HS-27A (cell line): Measurements from ENCODE around the gene HEATR3.

Source experiments
- DNase-seq: peaks from one replicate; pipeline ENCODE4 v3.0.0-alpha.2; 2012; ENCODE audit warnings: low read depth, missing footprints

Gene HEATR3, protein sequence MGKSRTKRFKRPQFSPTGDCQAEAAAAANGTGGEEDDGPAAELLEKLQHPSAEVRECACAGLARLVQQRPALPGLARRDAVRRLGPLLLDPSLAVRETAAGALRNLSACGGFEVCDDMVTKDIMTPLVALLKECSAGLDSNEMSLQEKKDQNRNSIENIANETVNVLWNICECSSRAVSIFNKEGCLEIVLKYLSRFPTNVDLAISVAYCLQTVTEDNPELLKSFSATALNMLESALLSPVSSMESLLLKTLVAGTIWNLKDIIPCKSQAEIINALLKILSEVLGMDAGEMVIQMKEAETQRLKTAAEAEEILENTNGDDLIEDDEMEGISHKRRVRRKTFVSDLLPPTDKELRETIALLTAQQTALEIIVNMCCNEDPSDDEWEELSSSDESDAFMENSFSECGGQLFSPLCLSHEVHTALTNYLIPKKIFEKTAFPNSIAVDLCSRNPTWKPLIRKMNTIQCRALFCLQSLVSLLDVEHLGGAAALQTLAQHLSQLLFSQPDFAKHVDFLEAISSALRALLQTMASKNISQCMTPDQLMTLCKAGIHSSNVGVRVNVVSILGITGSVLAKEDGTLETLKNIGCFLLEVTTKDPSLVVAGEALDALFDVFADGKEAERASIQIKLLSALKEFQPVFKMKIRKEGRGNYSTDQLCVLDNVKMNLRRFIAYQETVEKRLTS

DNA sequence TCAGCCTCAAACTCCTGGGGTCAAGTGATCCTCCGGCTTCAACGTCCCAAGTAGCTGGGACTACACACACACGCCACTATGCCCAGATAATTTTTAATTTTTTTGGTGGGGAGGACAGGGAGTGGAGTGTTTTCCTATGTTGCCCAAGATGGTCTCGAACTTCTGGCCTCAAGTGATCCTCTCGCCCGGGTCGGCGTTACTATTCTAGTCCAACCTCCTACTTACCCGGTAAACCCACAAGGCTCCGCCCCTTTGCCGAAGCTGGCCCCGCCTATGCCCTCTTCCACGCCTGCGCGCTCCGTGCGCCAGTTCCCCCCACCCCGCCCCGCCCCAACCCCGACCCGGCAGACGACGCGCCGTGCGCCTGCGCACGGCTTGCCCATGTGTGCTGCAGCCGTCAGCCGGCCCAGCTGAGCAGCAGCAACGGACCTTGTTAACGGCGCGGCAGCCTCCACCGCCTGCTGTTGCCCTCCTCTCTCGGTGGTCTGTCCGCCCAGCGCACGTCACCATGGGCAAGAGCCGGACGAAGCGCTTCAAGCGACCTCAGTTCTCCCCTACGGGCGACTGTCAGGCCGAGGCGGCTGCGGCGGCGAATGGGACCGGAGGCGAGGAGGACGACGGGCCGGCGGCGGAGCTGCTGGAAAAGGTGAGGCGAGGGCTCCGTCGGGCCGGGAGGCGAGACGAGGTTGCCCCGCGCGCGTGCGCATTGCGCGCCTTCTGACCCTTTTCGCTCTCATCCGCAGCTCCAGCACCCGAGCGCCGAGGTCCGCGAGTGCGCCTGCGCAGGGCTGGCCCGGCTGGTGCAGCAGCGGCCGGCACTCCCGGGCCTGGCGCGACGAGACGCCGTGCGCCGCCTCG, at the start of gene HEATR3:
TSS of gene HEATR3 (plus strand) at position 347 of the 858 bp plus-strand sequence. CDS start at position 509, 162 bp downstream.
- DNase-seq, result peak; percentile 83

DNA sequence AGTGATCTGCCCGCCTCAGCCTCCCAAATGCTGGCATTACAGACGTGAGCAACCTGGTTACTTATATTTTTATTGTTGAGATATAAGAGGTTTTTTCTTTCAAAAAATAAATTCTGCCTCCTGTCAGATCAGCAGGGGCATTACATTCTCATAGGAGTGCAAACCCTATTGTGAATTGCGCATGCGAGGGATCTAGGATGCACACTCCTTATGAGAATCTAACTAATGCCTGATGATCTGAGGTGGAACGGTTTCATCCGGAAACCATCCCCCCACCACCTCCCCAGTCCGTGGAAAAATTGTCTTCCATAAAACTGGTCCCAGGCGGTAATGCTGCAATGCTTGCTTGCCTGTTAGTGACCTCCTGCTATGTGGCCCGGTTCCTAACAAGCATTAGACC, 48.2 kb upstream of the HEATR3 start:
- DNase-seq, result no peak

DNA sequence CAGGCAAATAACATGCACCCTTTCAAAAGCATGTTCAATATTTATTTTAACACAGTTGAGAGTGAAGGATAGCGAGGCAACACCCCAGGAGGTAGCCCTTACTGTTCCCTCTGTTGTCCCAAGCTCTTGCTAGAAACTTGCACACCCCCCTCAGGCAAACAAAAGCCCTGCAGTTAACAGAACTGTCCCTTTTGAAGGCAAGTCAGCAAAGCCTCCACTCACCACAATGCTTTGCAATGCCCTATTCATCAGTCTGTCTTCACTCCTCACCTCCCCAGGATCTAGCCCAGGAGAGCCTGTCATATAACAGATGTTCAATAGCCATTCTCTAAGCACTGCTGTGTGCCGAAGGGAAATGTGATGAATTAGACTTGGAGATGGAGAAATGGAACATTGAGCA, 44.2 kb upstream of the HEATR3 start:
- DNase-seq, result no peak

DNA sequence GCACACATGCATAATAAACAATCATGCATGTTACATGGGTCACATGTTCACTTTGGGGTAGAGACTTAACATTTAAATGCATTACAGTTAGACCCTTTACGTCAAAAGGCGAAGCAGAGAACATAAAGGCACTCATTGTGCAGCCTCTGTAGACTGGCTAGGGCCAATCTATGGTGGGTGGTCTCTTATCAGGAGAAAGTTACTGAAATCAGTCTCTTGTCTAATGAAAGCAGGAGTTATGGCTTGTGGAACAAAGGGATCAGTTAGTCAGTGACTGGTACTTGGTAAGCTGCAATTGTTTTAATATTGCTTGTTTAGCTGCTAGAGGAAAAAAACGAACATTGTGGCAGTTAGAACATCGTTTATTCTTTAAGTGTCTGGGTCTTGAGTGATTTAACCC, 42.1 kb upstream of the HEATR3 start:
- DNase-seq, result no peak

DNA sequence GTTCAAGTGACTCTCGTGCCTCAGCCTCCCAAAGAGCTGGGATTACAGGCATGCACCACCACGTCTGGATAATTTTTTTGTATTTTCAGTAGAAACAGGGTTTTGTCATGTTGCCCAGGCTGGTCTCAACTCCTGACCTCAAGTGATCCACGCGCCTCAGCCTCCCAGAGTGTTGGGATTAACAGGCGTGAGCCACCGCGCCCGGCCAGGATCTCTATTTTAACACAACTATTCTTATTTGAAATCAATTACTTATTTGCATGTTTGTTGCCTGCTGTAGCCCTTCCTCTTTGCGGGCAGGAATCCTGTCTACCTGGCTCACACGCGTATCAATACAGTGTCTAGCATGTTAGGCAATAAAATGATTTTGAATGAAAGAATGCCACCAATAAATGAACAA, 41.6 kb upstream of the HEATR3 start:
- no peak for DNase-seq

DNA sequence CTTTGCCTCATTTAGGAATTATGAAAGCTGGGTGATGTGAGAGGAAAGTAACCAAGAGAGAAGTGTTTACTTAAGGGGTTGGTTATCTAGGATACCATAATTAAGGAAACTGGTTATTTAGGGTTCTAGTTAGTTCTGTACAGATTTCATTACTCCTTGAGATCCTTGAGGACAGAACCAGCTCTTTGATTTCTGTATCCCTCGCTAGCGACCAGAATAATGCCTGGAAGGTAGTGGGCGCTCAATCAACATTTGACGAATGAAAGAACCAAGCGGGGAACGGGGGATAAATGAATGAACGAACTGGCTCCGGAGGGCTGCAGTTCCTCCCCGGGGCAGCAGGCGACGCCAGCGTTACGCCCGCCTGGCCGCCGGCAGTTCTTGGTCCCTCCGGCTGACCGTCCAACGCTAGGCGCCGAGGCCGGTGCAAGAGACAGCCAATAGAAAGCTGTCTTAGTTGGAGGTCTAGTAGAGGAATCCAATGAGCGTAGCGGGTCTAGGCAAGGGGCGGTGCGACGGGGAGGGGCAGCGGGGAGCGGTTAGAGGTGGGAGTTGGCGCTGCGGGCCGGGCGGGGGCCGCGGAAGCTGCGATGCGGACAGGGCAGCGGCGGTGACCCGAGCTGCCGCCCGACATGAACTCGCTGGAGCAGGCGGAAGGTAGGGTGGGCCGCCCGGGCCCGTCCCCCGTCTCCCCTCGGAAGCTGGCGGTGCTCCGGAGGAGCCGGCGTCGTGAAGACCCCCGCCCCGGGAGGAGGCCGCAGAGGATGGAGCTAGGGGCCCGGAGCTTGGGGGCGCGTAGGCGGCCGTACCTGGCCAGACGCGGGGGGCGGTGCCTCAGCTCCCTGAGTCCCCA, 40.9 kb upstream of the HEATR3 start, which contains the start of gene CNEP1R1:
TSS of gene CNEP1R1 (plus strand) at position 542 of the 853 bp plus-strand sequence. CDS start at position 633, 91 bp downstream.
- peak; percentile 96 for DNase-seq

DNA sequence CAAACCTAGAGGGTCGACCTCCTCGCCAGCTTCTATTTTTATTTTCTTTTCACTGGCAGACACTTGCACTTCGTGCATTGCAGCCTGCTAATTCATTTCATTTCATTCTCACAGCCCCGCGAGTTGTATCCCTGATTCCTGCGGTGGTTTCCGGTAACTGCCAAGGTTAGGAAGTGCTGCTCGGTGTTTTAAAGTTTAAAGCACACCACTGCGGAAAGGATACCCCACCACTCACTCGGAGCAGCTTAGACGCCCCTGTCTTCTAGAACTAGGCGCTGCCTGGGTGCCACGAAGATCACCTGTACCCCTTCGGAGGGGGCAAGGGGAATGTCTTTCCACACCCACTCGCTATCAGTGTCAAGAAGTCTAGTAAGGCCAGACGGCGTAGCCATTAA, 40.2 kb upstream of the HEATR3 start:
- no peak for DNase-seq

DNA sequence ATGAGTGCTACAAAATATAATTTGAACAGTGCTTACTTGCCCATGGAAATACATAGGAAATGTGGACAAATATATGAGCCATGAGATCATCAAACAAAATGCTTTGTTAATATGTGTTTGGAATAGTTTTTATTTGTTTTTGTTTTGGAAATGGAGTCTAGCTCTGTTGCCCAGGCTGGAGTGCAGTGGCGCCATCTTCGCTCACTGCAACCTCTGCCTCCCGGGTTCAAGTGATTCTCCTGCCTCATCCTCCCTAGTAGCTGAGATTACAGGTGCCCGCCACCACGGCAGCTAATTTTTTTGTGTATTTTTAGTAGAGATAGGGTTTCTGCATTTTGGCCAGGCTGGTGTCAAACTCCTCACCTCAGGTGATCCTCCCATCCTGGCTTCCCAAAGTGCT, 37.9 kb upstream of the HEATR3 start:
- no peak for DNase-seq

DNA sequence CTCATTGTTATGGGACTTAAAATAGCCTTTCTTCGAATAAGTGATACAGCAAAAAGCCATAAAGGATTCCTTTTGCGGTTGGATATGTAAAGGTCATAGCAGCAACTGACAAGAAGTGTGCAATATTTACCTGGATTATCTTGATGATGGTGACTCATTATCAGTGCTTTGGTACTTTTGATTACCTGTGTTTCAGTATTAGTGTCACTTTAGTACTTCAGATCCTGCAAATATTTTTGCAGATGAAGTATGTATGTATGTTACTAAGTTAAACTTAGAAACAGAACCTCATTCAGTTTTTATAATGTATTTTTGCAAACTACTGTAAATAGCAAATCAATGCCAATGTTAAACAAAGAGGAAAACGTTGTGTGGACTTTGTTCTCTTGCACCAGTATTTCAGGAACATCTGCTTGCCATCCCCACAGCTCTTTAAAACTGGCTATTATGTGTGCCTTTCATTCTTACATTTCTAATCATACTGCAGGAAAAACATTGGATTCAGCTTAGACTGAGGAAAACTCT, 30.2 kb upstream of the HEATR3 start:
- DNase-seq, result no peak

DNA sequence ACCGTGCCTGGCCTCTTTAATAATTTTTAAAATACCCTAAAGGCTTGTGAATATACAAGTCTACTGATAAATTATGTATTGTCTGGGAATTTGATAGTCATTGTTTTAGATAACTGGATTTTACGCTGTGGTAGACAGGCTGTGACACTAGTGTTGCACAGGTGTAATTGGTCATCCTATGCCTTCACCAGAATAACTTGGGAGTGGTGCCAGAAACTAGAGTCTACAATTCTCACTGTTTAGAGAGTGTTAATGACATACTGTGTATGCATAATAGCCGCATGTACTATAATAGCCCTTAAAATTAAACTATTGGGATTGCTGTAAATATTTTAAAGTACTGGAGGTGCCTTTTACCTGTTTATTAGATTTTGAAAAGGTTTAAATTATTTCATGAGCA, 29.3 kb upstream of the HEATR3 start:
- no peak for DNase-seq

DNA sequence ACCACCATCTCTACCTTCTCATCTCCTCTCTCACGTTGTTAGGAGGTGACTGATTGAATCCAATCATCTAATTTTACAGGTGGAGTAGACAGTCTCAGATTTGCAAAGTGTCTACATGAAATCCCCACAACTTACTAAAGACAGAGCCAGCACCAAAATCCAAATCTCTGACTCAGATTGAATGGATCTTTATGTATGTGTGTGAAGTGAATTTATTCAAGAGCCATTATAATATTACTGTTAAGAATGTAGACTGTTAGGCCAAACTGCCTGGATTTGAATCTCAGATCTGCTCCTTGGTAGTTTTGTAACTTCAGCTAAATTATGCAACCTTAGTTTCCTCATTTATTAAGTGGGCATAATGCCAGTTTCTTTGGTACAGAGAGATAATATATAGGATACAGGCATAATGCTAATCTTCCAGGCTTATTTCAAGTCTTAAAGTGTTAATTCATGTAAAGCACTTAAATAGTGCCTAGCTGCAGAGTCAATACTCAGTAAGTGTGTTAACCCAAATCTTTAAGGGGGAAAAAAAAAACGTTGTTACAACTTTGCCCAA, 28.0 kb upstream of the HEATR3 start:
- no peak for DNase-seq

DNA sequence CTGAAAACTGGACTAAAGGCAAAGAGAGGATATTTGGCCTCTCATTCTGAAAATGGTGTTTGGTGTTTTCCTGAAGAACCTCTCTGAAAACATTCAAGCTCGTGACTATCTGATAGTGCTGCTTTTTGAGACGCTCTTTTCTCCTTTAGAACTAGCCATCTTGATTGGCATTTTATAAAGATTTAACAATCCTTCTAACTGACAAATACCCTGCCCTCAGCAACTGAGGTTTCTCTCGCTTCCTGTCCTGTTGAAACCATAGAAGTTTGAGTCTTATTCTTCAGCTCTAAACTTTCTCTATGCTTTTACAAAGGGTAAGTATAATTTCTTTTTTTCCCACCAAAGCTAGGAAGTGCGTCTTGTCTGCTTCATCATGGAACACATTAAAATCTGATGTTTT, 27.5 kb upstream of the HEATR3 start:
- no peak for DNase-seq

DNA sequence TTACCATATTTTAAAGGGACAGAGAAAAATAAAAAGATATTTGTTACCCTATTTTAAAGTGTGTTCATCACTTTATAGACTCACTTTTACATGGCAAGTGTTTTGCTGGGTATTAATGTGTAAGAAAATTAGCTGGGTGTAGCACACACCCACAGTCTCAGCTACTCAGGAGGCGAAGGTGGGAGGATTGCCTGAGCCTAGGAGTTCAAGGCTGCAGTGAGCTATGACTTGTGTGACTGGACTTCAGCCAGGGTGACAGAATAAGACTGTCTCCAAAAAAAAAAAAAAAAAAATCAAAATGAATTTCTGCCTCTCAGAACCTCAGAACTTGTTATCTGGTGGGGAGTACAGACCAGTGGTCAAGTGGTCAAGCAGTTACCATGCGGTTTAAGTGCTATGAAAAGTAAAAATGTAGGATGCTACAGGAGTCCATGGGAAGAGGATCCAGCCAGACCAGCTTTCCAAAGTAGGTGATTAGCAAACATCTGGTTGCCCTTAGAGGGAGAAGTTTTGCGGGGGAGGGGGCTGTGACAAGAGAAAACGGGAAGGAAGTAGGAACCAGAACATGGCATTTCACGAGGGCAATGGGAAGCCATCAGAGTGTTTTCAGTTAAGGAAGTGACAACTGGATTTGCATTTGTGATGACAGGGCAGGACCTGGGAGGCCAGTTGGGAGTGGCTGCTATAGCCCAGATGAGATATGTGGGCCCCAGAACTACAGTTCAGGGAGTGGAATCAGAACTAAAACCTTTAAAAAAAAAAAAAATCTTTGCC, 26.8 kb upstream of the HEATR3 start:
- DNase-seq, result no peak

DNA sequence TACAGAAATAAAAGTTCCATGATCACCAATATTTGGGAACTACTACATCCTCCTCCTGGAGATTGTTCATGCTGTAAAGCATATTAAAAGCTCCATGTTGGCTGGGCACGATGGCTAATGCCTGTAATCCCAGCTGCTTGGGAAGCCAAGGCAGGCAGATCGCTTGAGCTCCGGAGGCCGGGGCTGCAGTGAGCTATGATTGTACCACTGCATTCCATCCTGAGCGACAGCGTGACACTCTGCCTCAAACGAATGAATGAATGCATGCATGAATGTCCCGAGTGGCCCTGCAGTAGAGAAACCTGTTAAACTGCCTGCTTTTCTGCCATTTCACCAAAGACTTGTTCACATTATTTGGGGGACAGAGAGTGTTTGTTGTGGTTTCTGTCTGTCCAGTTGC, 25.8 kb upstream of the HEATR3 start:
- no peak for DNase-seq

DNA sequence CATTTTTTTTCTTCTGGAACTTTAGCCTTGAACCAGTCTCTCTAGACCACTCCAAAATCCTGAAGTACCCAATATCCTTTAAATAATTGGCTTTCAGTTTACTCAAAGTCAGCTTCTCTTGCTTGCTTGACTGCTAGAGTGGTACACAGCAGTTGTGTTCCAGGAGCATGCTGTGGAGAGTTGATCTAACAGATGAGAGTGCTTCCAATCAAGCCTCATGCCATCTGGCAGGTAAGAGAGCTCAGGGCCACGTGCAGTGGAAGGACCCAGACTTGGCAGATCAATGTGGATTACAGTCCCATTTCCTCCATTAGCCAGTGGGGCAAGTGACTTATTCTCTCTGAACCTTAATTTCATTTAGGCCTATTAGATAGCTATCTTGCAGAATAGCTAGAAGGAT, 25.1 kb upstream of the HEATR3 start:
- DNase-seq, result no peak

DNA sequence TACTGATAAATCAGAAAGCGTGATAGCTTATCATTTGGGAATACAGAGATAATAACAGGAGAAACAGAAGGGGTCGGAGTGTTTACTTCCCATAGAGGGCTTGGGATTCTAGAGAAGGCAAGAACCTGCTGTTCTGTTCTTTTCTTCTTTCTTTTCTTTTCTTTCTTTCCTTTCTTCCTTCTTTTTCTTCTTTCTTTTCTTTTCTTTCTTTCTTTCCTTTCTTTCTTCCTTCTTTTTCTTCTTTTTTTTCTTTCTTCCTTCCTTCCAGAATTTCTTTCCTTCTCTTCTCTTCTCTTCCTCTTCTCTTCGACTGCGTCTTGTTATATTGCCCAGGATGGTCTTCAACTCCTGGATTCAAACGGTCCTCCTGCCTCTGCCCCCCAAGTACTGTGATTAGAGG, 22.4 kb upstream of the HEATR3 start:
- DNase-seq, result no peak

DNA sequence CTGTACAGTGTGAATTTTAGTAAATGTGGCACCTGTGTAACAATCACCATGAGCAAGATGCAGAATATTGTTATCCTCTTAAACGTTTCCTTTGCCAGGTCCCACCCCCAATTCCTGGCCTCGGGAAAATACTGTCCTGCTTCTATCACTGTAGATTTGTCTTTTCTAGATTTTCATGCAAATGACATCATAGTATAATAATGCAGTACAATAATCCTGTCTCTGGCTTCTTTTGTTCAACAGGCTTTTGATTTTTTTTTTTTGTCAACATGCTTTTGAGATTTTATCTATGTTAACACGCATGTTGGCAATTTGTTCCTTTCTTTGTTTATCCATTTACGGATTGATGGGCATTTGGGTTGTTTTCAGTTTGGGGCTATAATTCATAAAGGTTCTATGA, 20.4 kb upstream of the HEATR3 start:
- DNase-seq, result no peak

DNA sequence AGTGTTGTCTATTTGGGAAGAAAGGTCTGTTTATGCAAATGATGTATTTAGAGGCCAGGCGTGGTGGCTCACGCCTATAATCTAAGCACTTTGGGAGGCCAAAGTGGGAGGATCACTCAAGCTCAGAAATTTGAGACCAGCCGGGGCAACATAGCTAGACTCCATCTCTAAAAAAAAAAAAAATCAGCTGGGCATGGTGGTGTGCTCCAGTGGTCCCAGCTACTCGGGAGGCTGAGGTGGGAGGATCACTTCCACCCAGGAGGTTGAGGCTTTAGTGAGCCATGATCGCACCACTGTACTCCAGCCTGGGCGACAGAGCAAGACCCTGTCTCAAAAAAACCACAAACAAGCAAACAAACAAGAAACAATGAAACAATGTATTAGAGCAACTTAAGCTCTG, 18.9 kb upstream of the HEATR3 start:
- no peak for DNase-seq

DNA sequence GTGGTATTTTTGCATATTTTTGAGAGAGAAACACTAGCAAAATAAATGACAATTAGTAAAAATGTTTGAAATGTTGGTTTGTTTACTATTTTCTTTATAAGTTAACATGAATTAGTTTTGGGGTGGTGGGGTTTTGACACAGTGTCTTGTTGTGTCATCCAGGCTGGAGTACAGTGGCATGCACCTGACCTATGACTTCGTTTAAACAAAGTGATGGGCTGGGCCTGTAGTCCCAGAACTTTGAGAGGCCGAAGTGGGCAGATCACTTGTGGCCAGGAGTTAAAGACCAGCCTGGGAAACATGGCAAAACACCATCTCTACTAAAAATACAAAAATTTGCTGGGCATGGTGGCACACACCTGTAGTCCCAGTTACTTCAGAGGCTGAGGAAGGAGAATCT, 17.9 kb upstream of the HEATR3 start:
- no peak for DNase-seq

DNA sequence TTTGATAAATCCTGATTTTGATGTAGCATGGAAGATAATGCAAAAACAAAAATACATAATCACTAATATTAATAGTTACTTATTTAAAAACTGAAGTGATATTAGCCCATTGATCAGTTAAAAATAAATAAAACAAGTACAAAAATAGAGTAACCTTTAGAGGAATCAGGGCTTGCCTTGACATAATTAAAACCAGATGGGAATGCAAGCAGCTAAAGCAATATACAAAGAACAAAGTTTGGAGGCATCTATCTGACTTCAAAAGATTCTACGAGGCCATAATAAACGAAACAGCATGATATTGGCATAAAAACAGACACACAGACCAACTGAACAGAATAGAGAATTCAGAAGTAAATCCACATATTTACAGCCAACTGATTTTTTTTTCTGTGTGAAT, 15.0 kb upstream of the HEATR3 start:
- DNase-seq, result no peak
